Measurements from ENCODE around the gene MCCC1.

- TF ChIP-seq CTCF (IDR thresholded peaks at IDR 0.05; ENCODE audit: low read length), result no peak
- TF ChIP-seq EZH2phosphoT487 (IDR thresholded peaks at IDR 0.05; ENCODE audit: low read length), result no peak
Measured at GRCh38 chr3:182969277-182969676, 130.0 kb downstream of the MCCC1 start.

Data from MM.1S (cell line).